ENCODE measurements around the gene ERMN. TPM values are rescaled to one million over a fixed set of nuclear protein-coding genes. Genes with fewer than 3 reads are reported as not detected.

The ERMN gene
- total RNA-seq, 2 experiments from 2014 or later: 1.0 to 1.6 TPM

DNA sequence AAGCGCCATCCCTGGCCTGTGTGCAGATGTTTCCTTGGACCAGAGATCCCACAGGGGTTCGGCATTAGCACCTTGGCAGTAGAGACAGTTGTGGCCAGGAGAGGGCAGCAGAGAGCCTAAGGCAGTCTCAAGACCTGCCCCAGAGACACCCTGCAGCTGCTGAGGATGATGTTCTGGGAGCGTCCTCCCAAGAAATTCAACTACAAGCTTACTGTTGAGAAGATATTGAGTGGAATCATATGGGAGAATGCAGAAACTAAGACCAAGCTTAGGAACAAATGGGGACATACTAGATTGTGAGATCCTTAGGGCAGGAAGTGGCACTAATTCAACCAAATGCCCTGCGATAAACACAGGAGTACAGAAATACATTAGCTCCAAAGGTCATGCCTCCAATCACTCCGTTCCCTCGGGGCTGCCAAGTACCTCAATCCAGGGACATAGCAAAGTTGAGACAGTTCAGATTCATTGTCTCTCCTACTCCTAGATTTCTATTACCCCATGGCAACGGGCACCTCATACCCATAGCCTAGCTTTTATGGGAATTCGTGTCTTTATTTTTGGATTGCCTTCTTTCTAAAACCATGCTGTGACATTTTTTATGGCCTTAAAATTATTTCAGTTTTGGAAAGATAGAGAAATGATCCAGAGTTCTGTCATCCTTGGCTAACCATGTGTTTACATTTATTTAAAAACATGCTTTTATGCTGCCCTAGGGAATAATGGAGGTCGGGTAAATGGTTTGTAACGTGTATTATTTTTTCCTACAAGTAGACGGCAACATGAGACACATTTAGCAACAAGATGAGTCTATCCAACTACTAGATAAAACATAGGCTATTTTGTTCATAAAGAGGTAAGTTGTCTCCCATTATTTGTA is 2.2 kb upstream of the ERMN start:
- intact Hi-C loops (cut with micrococcal nuclease): loop anchor here (1.0 kb wide), 7 partner anchors 85 to 269 kb away; no protein-coding TSS in a partner anchor
- Mint-ChIP-seq H3K27me3 (ENCODE audit: low read depth) (no peaks in the 10 kb centered on the region), H3K27ac (peak overlapping the region; percentile 82), H3K36me3 (ENCODE audit: low read depth) (peaks cover 3% of the 10 kb centered on the region), H3K9me3 (no peaks in the 10 kb centered on the region), H3K4me1 (ENCODE audit: low read depth) (peaks cover 63% of the 10 kb centered on the region), H3K4me3 (peak overlapping the region; percentile 52)
- peak; percentile 95 for DNase-seq
- CTCF ChIA-PET: interaction anchor here (0.6 to 16.1 kb wide), 64 partner anchors 9 to 1093 kb away, joined by 3 to 263 read pairs (median 6); no protein-coding TSS in a partner anchor

DNA sequence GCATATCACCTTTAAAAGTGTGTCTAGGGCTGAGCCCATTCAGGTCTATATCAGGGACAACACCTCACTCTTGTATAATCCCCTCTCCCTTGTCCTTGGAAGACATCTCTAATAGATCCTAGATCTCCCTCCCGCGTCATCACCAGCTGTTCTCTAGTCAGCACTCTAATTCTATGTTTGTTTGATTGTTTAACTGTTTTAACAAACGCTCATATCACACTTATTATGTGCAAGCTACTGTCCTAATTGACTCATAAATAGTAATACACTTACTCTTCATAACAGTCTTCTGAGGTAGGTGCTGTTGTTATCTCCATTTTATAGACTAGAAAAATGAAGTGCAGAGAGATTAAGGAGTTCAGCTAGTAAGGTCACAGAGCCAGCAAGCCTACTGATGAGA is 1.6 kb upstream of the ERMN start:
- Mint-ChIP-seq H3K9me3 (no peaks in the 10 kb centered on the region), H3K36me3 (ENCODE audit: low read depth) (peaks cover 3% of the 10 kb centered on the region), H3K27me3 (ENCODE audit: low read depth) (no peaks in the 10 kb centered on the region), H3K27ac (peak overlapping the region; percentile 82), H3K4me3 (peak overlapping the region; percentile 52), H3K4me1 (ENCODE audit: low read depth) (peaks cover 62% of the 10 kb centered on the region)
- intact Hi-C loops (cut with micrococcal nuclease): loop anchor here (1.0 kb wide), 7 partner anchors 86 to 270 kb away; no protein-coding TSS in a partner anchor
- DNase-seq: peak; percentile 29
- CTCF ChIA-PET: interaction anchor here (0.6 to 16.1 kb wide), 51 partner anchors 9 to 1094 kb away, joined by 3 to 263 read pairs (median 8); no protein-coding TSS in a partner anchor

DNA sequence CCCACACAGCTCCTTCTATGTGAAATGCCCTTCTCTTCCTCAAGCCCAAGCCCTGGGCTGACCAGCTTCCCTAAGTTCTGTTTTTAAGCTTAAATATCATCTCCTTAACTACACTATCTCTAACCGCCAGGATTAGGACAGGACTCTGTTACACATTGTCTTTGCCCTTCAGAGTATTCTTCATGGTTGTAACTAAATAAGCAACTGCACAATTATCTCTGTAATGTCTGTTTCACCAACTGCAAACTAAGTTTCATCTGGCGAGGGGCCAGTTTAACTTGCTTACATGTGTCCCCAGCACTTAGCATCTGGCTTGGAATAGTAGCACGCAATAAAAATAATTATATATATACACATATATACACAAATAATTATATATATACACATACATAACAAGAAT is 1.1 kb upstream of the ERMN start:
- intact Hi-C loops (cut with micrococcal nuclease): loop anchor here (1.0 kb wide), 8 partner anchors 11 to 271 kb away; no protein-coding TSS in a partner anchor
- H3K4me3 Mint-ChIP-seq: no peak overlapping the region
- no peak for DNase-seq
- peaks cover 5% of the 10 kb centered on the region for H3K36me3 Mint-ChIP-seq (ENCODE audit: low read depth)
- CTCF ChIA-PET: interaction anchor here (0.6 to 16.1 kb wide), 36 partner anchors 10 to 274 kb away, joined by 3 to 263 read pairs (median 10); no protein-coding TSS in a partner anchor
- H3K9me3 Mint-ChIP-seq: no peaks in the 10 kb centered on the region
- no peak overlapping the region for H3K27ac Mint-ChIP-seq
- peaks cover 61% of the 10 kb centered on the region for H3K4me1 Mint-ChIP-seq (ENCODE audit: low read depth)
- H3K27me3 Mint-ChIP-seq (ENCODE audit: low read depth): no peaks in the 10 kb centered on the region

DNA sequence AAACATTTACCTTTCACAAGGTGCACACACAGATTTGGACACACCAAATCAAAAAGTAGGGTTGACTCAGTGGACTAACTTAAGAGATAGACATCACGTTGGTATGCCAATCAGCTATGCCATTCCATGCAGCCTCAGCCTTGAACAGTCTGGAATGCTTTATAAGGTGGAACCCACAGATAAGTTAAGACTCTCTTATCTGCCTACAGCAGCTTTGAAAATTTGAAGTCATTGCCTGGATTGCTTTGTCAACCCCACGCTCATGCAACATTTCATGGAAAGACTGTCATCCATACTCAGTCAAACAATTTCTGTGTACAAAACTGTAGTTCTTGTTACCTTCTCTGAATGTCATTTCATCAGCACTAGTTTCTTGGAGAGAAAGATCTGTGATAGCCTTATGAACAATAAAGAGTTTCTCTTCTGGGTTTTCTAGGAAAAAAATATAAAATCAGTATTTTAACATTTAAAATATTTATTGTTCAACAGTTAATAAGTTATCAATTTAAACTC is 1.2 kb downstream of the ERMN start:
- peaks cover 53% of the 10 kb centered on the region for H3K4me1 Mint-ChIP-seq (ENCODE audit: low read depth)
- CTCF ChIA-PET: interaction anchor here (1.8 to 16.1 kb wide), 3 partner anchors 9 to 20 kb away, joined by 6 to 263 read pairs (median 12); no protein-coding TSS in a partner anchor

DNA sequence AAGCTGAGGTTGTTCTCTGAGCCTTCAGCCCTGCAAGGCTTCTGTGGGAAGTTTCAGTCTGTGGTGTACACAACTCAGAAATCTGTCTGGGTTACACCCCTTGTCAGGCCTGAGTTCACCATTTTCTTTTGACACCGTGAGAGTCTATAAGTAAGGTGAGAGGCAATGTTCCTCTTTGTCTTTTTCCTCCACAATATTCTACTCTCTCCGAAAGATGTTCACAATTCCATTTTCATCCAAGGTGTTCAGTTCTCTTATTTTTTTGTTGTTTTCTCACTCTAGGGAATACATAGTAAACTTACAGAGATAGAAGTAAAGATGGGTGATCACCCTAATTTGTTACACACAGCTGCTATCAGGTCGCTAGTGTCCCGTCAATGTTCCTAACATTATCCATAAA is 3.2 kb downstream of the ERMN start:
- Mint-ChIP-seq H3K36me3 (ENCODE audit: low read depth) (peaks cover 6% of the 10 kb centered on the region), H3K27ac (no peak overlapping the region), H3K4me1 (ENCODE audit: low read depth) (peaks cover 35% of the 10 kb centered on the region), H3K9me3 (no peaks in the 10 kb centered on the region), H3K4me3 (no peak overlapping the region), H3K27me3 (ENCODE audit: low read depth) (no peaks in the 10 kb centered on the region)
- intact Hi-C loops (cut with micrococcal nuclease): no loop called here
- CTCF ChIA-PET: interaction anchor here (1.0 to 16.1 kb wide), 4 partner anchors 13 to 157 kb away, joined by 4 to 263 read pairs (median 8); no protein-coding TSS in a partner anchor
- DNase-seq: no peak

More for the DNA sequence above, 1.2 kb downstream of the ERMN start:
- intact Hi-C loops (cut with micrococcal nuclease): no loop called here
- no peaks in the 10 kb centered on the region for H3K9me3 Mint-ChIP-seq
- no peaks in the 10 kb centered on the region for H3K27me3 Mint-ChIP-seq (ENCODE audit: low read depth)
- no peak for DNase-seq
- no peak overlapping the region for H3K27ac Mint-ChIP-seq
- H3K36me3 Mint-ChIP-seq (ENCODE audit: low read depth): peaks cover 8% of the 10 kb centered on the region
- no peak overlapping the region for H3K4me3 Mint-ChIP-seq

DNA sequence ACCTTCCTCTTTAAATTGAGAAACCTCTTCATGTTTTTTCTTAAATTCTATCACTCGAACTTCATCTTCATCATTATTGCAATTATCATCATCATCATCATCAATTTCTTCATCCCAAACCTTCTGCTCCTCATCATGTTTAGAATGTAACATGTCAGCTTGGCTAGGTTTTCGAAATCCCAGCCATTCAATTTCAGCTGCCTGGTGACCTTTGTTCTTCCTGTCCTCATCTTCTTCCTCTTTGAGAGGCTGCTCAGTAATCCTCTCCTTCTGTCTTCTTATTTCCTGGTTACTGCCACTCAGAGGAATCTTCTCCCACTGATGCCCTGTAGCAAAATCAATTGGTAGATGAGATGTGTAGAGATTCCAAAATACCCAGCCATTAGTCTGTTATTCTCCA is 4.2 kb downstream of the ERMN start:
- no peak overlapping the region for H3K27ac Mint-ChIP-seq
- intact Hi-C loops (cut with micrococcal nuclease): no loop called here
- H3K27me3 Mint-ChIP-seq (ENCODE audit: low read depth): no peaks in the 10 kb centered on the region
- H3K4me1 Mint-ChIP-seq (ENCODE audit: low read depth): peaks cover 28% of the 10 kb centered on the region
- peaks cover 6% of the 10 kb centered on the region for H3K36me3 Mint-ChIP-seq (ENCODE audit: low read depth)
- no peaks in the 10 kb centered on the region for H3K9me3 Mint-ChIP-seq
- no peak for DNase-seq
- CTCF ChIA-PET: interaction anchor here (0.6 to 1.3 kb wide), 3 partner anchors 16 to 19 kb away, joined by 4 read pairs; no protein-coding TSS in a partner anchor
- H3K4me3 Mint-ChIP-seq: no peak overlapping the region

DNA sequence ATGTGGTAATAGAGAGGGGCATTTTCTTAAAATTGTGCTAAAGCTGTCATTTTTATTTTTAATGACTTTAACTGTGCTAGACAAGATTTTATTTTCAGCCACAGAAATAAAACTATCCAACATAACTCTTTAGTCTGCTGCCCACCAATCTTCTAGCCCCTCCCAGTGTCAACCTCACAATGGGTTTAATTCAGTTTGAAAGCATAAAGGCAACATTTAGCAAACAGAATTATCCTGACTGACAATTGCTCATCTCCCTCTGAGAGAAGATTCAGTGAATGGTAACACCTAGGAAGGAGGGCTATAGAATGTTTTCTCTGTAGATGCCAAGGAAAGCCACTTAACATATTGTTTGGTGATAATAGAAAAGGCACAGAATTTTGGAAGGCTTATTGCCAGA is 5.2 kb downstream of the ERMN start:
- no peak overlapping the region for H3K27ac Mint-ChIP-seq
- no peak overlapping the region for H3K4me3 Mint-ChIP-seq
- H3K9me3 Mint-ChIP-seq: no peaks in the 10 kb centered on the region
- peaks cover 32% of the 10 kb centered on the region for H3K4me1 Mint-ChIP-seq (ENCODE audit: low read depth)
- no peak for DNase-seq
- H3K36me3 Mint-ChIP-seq (ENCODE audit: low read depth): peaks cover 6% of the 10 kb centered on the region
- no peaks in the 10 kb centered on the region for H3K27me3 Mint-ChIP-seq (ENCODE audit: low read depth)
- CTCF ChIA-PET: interaction anchor here (1.0 to 1.3 kb wide), 2 partner anchors 16 to 18 kb away, joined by 4 read pairs; no protein-coding TSS in a partner anchor
- intact Hi-C loops (cut with micrococcal nuclease): no loop called here

DNA sequence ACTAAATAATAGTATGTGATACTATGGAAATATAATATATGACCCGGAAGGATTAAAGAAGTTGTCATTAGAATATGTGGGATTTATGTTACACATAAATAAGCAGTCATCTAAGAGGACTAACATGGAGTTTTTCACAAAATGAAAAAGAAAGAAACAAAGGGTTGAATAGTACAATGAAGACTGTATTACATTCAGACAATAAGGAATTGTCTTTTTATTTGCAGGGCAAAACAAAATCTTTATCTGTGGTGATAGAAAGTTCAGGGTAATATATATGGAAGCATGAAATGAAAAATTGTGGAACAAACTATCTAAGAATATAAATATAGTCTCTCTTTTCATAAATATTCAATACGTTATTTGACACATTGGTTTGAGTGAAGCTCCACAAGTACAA is 5.8 kb downstream of the ERMN start:
- CTCF ChIA-PET: interaction anchor here (0.7 to 6.9 kb wide), 3 partner anchors 8 to 17 kb away, joined by 3 to 76 read pairs (median 10); partner anchors contain the start of gene ERMN
- H3K4me3 Mint-ChIP-seq: no peak overlapping the region
- intact Hi-C loops (cut with micrococcal nuclease): no loop called here
- H3K36me3 Mint-ChIP-seq (ENCODE audit: low read depth): peaks cover 6% of the 10 kb centered on the region
- no peaks in the 10 kb centered on the region for H3K27me3 Mint-ChIP-seq (ENCODE audit: low read depth)
- no peaks in the 10 kb centered on the region for H3K9me3 Mint-ChIP-seq
- H3K4me1 Mint-ChIP-seq (ENCODE audit: low read depth): peaks cover 33% of the 10 kb centered on the region
- no peak for DNase-seq
- H3K27ac Mint-ChIP-seq: no peak overlapping the region

DNA sequence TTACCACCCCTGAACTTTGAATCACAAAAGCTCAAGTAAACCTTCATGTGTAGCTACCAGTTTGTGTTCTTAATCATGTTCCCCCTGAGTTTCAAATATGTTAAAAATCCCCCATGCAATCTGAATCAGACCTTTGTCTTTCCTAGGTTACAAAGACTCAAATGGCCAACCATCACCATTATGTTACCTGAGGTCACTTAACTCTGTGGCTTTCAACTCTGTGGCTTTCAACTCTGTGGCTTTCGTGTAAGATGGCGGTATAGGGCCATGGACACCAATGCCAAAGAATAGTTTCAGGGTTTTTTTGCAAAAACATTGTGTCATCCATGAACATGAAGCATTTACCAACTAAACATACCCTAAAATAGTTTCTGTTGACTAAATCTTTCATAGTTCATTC is 6.7 kb downstream of the ERMN start:
- H3K4me3 Mint-ChIP-seq: no peak overlapping the region
- CTCF ChIA-PET: interaction anchor here (0.6 to 6.9 kb wide), 6 partner anchors 9 to 151 kb away, joined by 3 to 76 read pairs (median 4); partner anchors contain the start of gene ERMN
- H3K4me1 Mint-ChIP-seq (ENCODE audit: low read depth): peaks cover 39% of the 10 kb centered on the region
- intact Hi-C loops (cut with micrococcal nuclease): no loop called here
- no peak for DNase-seq
- H3K9me3 Mint-ChIP-seq: no peaks in the 10 kb centered on the region
- peaks cover 6% of the 10 kb centered on the region for H3K36me3 Mint-ChIP-seq (ENCODE audit: low read depth)
- H3K27me3 Mint-ChIP-seq (ENCODE audit: low read depth): no peaks in the 10 kb centered on the region
- no peak overlapping the region for H3K27ac Mint-ChIP-seq

DNA sequence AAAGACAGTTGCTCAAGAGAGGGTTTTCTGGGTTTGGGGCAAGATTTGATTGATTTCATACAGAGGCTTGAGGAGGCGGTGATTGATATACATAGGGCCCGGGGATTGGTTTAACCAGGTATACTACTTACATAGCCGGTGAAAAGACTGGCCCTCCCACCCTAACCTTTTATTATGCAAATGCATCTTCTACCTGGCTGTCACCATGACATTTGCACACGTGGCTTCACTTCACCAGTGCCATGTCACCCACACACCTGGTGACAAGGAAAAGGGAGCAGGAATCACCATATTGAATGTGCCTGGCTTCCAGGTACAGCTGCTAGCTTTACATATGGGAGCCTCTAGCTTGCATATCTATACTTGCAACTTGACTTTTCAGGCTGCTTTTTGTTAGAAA is 9.7 kb downstream of the ERMN start:
- Mint-ChIP-seq H3K27me3 (ENCODE audit: low read depth) (no peaks in the 10 kb centered on the region), H3K4me1 (ENCODE audit: low read depth) (peaks cover 44% of the 10 kb centered on the region), H3K9me3 (no peaks in the 10 kb centered on the region), H3K27ac (no peak overlapping the region), H3K4me3 (no peak overlapping the region), H3K36me3 (ENCODE audit: low read depth) (no peaks in the 10 kb centered on the region)
- intact Hi-C loops (cut with micrococcal nuclease): loop anchor here (1.0 kb wide), 1 partner anchor 10 kb away; no protein-coding TSS in a partner anchor
- CTCF ChIA-PET: interaction anchor here (0.9 to 6.9 kb wide), 4 partner anchors 9 to 20 kb away, joined by 3 to 76 read pairs (median 14); partner anchors contain the start of gene ERMN
- no peak for DNase-seq

DNA sequence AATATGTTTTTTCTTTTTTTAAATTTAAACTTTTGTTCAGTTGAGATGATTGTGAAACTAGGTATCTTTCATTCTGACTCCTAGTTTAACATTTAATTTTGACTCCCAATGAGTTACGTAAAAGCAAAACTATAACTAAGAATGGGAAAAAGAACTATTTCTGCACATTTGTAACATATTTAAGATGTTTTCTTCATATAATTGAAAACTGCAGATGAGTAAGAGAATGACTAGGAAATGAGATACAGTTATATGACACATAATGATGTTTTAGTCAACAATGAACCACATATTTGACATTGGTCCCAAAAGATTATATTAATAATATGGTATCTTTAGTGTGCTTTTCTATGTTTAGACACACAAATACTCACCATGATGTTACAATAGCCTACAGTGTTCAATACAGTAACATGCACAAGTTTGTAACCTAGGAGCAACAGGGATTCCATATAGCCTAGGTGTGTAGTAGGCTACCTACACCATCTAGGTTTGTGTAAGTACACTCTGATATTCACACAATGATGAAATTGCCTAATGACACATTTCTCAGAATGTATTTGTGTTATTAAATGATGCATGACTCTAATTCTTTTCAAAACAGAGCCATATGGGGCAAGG is 12.6 kb downstream of the ERMN start:
- Mint-ChIP-seq H3K4me1 (ENCODE audit: low read depth) (peaks cover 49% of the 10 kb centered on the region), H3K4me3 (no peak overlapping the region), H3K36me3 (ENCODE audit: low read depth) (no peaks in the 10 kb centered on the region), H3K9me3 (no peaks in the 10 kb centered on the region), H3K27me3 (ENCODE audit: low read depth) (no peaks in the 10 kb centered on the region), H3K27ac (peak overlapping the region; percentile 41)
- peak; percentile 17 for DNase-seq
- intact Hi-C loops (cut with micrococcal nuclease): loop anchor here (1.0 to 2.0 kb wide), 10 partner anchors 18 to 972 kb away; no protein-coding TSS in a partner anchor
- CTCF ChIA-PET: interaction anchor here (1.5 to 6.9 kb wide), 3 partner anchors 10 to 23 kb away, joined by 8 to 76 read pairs (median 21); partner anchors contain the start of gene ERMN

Measured in activated naive CD4-positive, alpha-beta T cell treated with anti-CD3 and anti-CD28 coated beads for 36 hours (primary cell).